Naive B cell (primary cell): ENCODE measurements around the gene L1CAM. TPM values are rescaled to one million over a fixed set of nuclear protein-coding genes. Genes with fewer than 3 reads are reported as not detected.

Experiments
- ATAC-seq, 2 donors: fragments of 150-1000 bp; cut with Tn5 transposase; 2 replicates each; pipeline ENCODE4 v1.10.0; 2021; ENCODE audit warnings: low read depth in 2 of 2, mild to moderate bottlenecking in 2 of 2, moderate library complexity in 2 of 2
- DNase-seq: peaks from one replicate; pipeline ENCODE4 v3.0.0; 2022
- H3K27ac Mint-ChIP-seq, 6 donors: one replicate each; pipeline ENCODE4 v1.8.0; 2020 to 2022; ENCODE audit warnings: mild to moderate bottlenecking in 6 of 6, mixed read lengths in 6 of 6, moderate library complexity in 5 of 6, inconsistent platforms in 2 of 6
- H3K27me3 Mint-ChIP-seq, 3 donors: one replicate each; pipeline ENCODE4 v1.8.0; 2021 to 2022; ENCODE audit warnings: mixed read lengths in 3 of 3, mild to moderate bottlenecking in 1 of 3
- H3K36me3 Mint-ChIP-seq, 2 donors: one replicate each; pipeline ENCODE4 v1.8.0; 2020 to 2022; ENCODE audit warnings: mixed read lengths in 2 of 2, inconsistent platforms in 1 of 2, mild to moderate bottlenecking in 1 of 2
- H3K4me1 Mint-ChIP-seq, 3 donors: one replicate each; pipeline ENCODE4 v1.8.0; 2020 to 2022; ENCODE audit warnings: mixed read lengths in 3 of 3, inconsistent platforms in 1 of 3, mild to moderate bottlenecking in 1 of 3, moderate library complexity in 1 of 3
- H3K4me3 Mint-ChIP-seq, 8 donors: one replicate each; pipeline ENCODE4 v1.8.0; 2020 to 2022; ENCODE audit warnings: mild to moderate bottlenecking in 8 of 8, mixed read lengths in 8 of 8, moderate library complexity in 8 of 8, inconsistent platforms in 2 of 8
- H3K9me3 Mint-ChIP-seq, 7 donors: one replicate each; pipeline ENCODE4 v1.8.0; 2020 to 2022; ENCODE audit warnings: mixed read lengths in 7 of 7, mild to moderate bottlenecking in 5 of 7, inconsistent platforms in 2 of 7, moderate library complexity in 1 of 7
- polyA plus RNA-seq, 6 donors: library from polyadenylated mRNA; unstranded; fragments of 300-500 nt; fragmentation: Illumina TruSeq; gene quantifications; one replicate each; pipeline ENCODE4 v1.2.3, GENCODE V29; 2021; ENCODE audit warnings: low read depth in 6 of 6

L1CAM gene
- polyA plus RNA-seq, 6 donors from 2014 or later = 1.1 to 2.1 (median 1.2) TPM; not detected in 1

DNA sequence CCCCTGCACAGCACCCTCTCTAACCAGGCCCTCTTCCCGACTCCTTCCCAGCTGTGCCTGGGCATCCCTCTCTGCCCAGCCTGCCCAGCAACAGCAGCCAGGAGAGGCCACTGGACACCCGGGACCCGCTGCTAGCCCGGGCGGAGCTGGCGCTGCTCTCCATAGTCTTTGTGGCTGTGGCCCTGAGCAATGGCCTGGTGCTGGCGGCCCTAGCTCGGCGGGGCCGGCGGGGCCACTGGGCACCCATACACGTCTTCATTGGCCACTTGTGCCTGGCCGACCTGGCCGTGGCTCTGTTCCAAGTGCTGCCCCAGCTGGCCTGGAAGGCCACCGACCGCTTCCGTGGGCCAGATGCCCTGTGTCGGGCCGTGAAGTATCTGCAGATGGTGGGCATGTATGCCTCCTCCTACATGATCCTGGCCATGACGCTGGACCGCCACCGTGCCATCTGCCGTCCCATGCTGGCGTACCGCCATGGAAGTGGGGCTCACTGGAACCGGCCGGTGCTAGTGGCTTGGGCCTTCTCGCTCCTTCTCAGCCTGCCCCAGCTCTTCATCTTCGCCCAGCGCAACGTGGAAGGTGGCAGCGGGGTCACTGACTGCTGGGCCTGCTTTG is 19.6 kb upstream of the L1CAM start:
- Mint-ChIP-seq H3K36me3 (no peaks in the 10 kb centered on the region), H3K9me3 (no peaks in the 10 kb centered on the region), H3K27me3 (no peaks in the 10 kb centered on the region), H3K4me3 (peak overlapping the region in 2 of 8 donors; percentile 3 to 6), H3K4me1 (peaks cover 37 to 48% (median 41%) of the 10 kb centered on the region in 3 donors), H3K27ac (peak overlapping the region in 5 of 6 donors; percentile 24 to 81 (median 70))
- no peak for ATAC-seq
- DNase-seq = no peak

- DNase-seq (no peak), ATAC-seq (peak in 1 of 2 donors; percentile 15)
- no peaks in the 10 kb centered on the region for H3K36me3 Mint-ChIP-seq
- peak within 1 kb of the TSS; percentile 37 to 76 (median 58) for H3K4me3 Mint-ChIP-seq
- H3K27ac Mint-ChIP-seq = peak within 1 kb of the TSS in 4 of 6 donors; percentile 24 to 89 (median 68)
- H3K27me3 Mint-ChIP-seq = no peaks in the 10 kb centered on the region
- H3K4me1 Mint-ChIP-seq = peaks cover 37 to 51% (median 50%) of the 10 kb centered on the region in 3 donors
- no peaks in the 10 kb centered on the region for H3K9me3 Mint-ChIP-seq
Measured at GRCh38 chrX:153903991-153904957, 18.3 kb upstream of the L1CAM start, which contains the start of gene AVPR2. TSS of gene AVPR2 (plus strand) at chrX:153904673. CDS start at chrX:153905146, 473 bp downstream.

DNA sequence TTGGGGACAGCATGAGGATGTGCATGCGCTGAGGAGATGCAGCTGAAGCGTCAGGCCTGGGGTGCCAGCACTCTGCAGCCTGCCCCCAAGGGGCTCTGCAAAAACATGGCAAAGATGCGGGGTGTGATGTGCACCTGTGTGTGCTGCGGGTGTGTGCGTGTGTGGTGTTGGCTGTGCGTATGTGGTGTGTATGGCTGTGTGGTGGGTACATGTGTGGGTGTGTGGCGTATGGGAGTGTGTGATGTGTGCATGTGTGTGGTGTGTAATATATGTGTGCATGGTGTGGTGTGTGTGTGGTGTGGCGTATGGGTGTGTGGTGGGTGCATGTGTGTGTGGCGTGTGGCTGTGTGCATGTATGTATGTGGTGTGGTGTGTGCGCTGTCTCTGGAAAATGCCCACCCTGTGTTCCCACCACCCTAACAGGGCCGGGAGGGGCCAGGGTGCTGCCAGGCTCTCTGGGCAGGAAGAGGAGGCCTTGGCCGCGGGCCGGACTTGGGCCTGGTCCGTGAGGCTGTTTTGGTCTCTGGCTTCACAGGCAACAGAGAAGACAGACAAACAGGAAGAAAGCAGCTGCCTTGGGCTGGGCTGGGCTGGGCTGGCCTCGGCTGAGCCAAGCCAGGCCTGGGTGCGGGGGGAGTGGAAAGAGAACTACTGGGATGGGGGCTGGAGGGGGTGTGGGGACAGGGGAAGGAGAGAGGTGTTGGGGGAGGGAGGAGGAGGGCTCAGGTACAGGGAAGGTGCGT is 17.4 kb upstream of the L1CAM start:
- H3K27me3 Mint-ChIP-seq = no peaks in the 10 kb centered on the region
- peaks cover 34 to 51% (median 50%) of the 10 kb centered on the region in 3 donors for H3K4me1 Mint-ChIP-seq
- H3K36me3 Mint-ChIP-seq = no peaks in the 10 kb centered on the region
- H3K9me3 Mint-ChIP-seq = no peaks in the 10 kb centered on the region
- peak overlapping the region in 7 of 8 donors; percentile 23 to 76 (median 65) for H3K4me3 Mint-ChIP-seq
- H3K27ac Mint-ChIP-seq = peak overlapping the region in 5 of 6 donors; percentile 13 to 92 (median 89)
- DNase-seq (no peak), ATAC-seq (peak in 1 of 2 donors; percentile 2)

GRCh38 chrX:153902385-153902784 is 16.4 kb upstream of the L1CAM start:
- Mint-ChIP-seq H3K27ac (peak overlapping the region in 1 of 6 donors; percentile 83), H3K36me3 (no peaks in the 10 kb centered on the region), H3K27me3 (no peaks in the 10 kb centered on the region), H3K4me3 (peak overlapping the region in 2 of 8 donors; percentile 12 to 45), H3K4me1 (peaks cover 33 to 50% (median 48%) of the 10 kb centered on the region in 3 donors), H3K9me3 (peaks cover 0 to 2% (median 0%) of the 10 kb centered on the region in 7 donors)
- no peak for ATAC-seq
- no peak for DNase-seq

- DNase-seq = no peak
- Mint-ChIP-seq H3K27me3 (no peaks in the 10 kb centered on the region), H3K36me3 (no peaks in the 10 kb centered on the region), H3K4me3 (peak overlapping the region in 6 of 8 donors; percentile 34 to 84 (median 77)), H3K27ac (peak overlapping the region in 5 of 6 donors; percentile 76 to 97 (median 87)), H3K9me3 (peaks cover 0 to 2% (median 0%) of the 10 kb centered on the region in 7 donors), H3K4me1 (peaks cover 33 to 50% (median 48%) of the 10 kb centered on the region in 3 donors)
- ATAC-seq = no peak
Measured at GRCh38 chrX:153901753-153902140, 15.8 kb upstream of the L1CAM start.

DNA sequence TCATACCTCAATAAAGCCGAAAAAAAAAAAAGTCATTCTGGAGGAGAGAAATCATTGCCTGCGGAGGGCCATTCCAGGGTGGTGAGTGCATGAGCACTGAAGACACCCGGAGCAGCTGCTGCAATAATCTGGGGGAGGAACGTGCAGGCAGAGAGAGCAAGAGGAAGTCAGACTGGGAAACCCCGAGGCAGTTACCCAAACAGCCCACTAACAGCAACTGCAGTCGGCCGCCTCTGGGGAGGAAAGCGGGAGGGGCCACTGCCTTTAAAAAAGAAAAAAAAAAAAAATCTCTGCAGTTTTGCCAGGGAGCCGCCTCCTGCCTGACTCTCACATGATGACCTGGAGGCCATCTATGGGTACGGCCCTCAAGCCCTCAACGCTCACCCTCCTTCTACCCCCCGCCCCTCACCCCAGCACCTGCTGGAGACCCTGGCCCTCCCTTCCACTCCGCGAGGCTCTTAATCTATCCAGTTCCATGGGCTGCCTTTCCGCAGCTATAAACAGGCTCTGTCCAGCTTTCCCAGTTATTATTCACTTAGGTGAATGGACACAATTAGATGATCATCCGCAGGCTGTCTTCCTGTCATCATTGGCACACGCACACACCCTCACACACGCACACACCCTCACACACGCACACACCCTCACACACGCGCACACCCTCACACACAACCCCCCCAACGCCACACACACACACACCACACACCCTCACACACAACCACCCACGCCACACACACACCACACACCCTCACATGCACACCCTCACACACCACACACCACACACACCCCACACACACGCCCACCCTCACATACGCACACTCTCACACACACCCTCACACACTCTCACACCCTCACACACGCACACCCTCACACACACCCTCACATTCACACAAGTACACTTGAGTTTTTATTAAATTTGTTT is 15.1 kb upstream of the L1CAM start:
- H3K4me1 Mint-ChIP-seq = peaks cover 33 to 48% (median 47%) of the 10 kb centered on the region in 3 donors
- ATAC-seq (peak; percentile 95 to 98), DNase-seq (peak; percentile 76)
- no peaks in the 10 kb centered on the region for H3K36me3 Mint-ChIP-seq
- H3K4me3 Mint-ChIP-seq = peak overlapping the region; percentile 34 to 86 (median 82)
- peak overlapping the region; percentile 83 to 97 (median 93) for H3K27ac Mint-ChIP-seq
- H3K27me3 Mint-ChIP-seq = no peaks in the 10 kb centered on the region
- H3K9me3 Mint-ChIP-seq = peaks cover 0 to 2% (median 0%) of the 10 kb centered on the region in 7 donors

DNA sequence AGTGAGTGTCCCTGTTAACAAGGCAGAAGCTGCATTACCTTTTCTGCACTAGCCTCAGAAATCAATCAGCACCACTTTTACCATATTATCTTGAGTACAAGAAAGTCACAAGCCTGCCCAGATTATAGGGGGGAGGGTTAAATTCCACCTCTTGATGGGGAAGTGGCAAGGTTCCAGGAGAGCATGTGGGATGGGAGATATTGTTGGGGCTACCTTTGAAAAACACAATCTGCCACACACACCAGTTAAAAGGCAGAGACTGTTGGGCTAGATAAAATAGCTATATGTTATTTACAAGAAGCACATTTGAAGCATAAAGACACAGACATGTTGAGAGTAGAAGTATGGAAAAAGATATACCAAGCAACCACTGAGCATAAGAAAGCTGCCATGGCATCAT is 11.9 kb upstream of the L1CAM start:
- Mint-ChIP-seq H3K4me1 (peaks cover 17 to 42% (median 24%) of the 10 kb centered on the region in 3 donors), H3K36me3 (no peaks in the 10 kb centered on the region), H3K27ac (peak overlapping the region in 1 of 6 donors; percentile 19), H3K27me3 (peaks cover 0 to 13% (median 0%) of the 10 kb centered on the region in 3 donors), H3K9me3 (peaks cover 0 to 3% (median 0%) of the 10 kb centered on the region in 7 donors), H3K4me3 (no peak overlapping the region)
- ATAC-seq (no peak), DNase-seq (no peak)

GRCh38 chrX:153889123-153889522 is 3.1 kb upstream of the L1CAM start:
- peak overlapping the region in 5 of 6 donors; percentile 7 to 95 (median 62) for H3K27ac Mint-ChIP-seq
- H3K4me3 Mint-ChIP-seq = peak overlapping the region in 1 of 8 donors; percentile 82
- H3K36me3 Mint-ChIP-seq = peaks cover 0 to 5% of the 10 kb centered on the region in 2 donors
- peaks cover 13 to 45% (median 17%) of the 10 kb centered on the region in 3 donors for H3K4me1 Mint-ChIP-seq
- no peak for DNase-seq
- H3K27me3 Mint-ChIP-seq = peaks cover 4 to 30% (median 8%) of the 10 kb centered on the region in 3 donors
- ATAC-seq = no peak
- peaks cover 0 to 4% (median 0%) of the 10 kb centered on the region in 7 donors for H3K9me3 Mint-ChIP-seq

- DNase-seq (peak; percentile 77), ATAC-seq (peak; percentile 89 to 95)
- Mint-ChIP-seq H3K4me3 (peak overlapping the region in 6 of 8 donors; percentile 7 to 82 (median 55)), H3K9me3 (peaks cover 0 to 4% (median 0%) of the 10 kb centered on the region in 7 donors), H3K27ac (peak overlapping the region in 5 of 6 donors; percentile 62 to 95 (median 86)), H3K27me3 (peaks cover 4 to 25% (median 13%) of the 10 kb centered on the region in 3 donors), H3K36me3 (peaks cover 0 to 5% of the 10 kb centered on the region in 2 donors), H3K4me1 (peaks cover 13 to 40% (median 17%) of the 10 kb centered on the region in 3 donors)
Measured at GRCh38 chrX:153888344-153888743, 2.4 kb upstream of the L1CAM start.

- peak overlapping the region; percentile 7 to 77 (median 50) for H3K4me3 Mint-ChIP-seq
Measured at GRCh38 chrX:153887385-153887784, 1.4 kb upstream of the L1CAM start.

GRCh38 chrX:153886915-153887314 is 942 bp upstream of the L1CAM start:
- ATAC-seq = no peak
- H3K36me3 Mint-ChIP-seq = no peaks in the 10 kb centered on the region
- peak overlapping the region in 3 of 6 donors; percentile 10 to 82 (median 39) for H3K27ac Mint-ChIP-seq
- H3K4me1 Mint-ChIP-seq = peaks cover 13 to 39% (median 21%) of the 10 kb centered on the region in 3 donors
- H3K4me3 Mint-ChIP-seq = peak overlapping the region; percentile 21 to 85 (median 67)
- DNase-seq = no peak
- peaks cover 0 to 4% (median 0%) of the 10 kb centered on the region in 7 donors for H3K9me3 Mint-ChIP-seq
- peaks cover 8 to 25% (median 23%) of the 10 kb centered on the region in 3 donors for H3K27me3 Mint-ChIP-seq

More at GRCh38 chrX:153887385-153887784, 1.4 kb upstream of the L1CAM start:
- DNase-seq = no peak
- peaks cover 5 to 25% (median 19%) of the 10 kb centered on the region in 3 donors for H3K27me3 Mint-ChIP-seq
- H3K36me3 Mint-ChIP-seq = peaks cover 0 to 5% of the 10 kb centered on the region in 2 donors
- H3K4me1 Mint-ChIP-seq = peaks cover 13 to 39% (median 18%) of the 10 kb centered on the region in 3 donors
- no peak for ATAC-seq
- peak overlapping the region in 4 of 6 donors; percentile 62 to 95 (median 66) for H3K27ac Mint-ChIP-seq
- peaks cover 0 to 4% (median 0%) of the 10 kb centered on the region in 7 donors for H3K9me3 Mint-ChIP-seq
